GM21526 (cell line): ENCODE data around the gene MMP24OS.
"Not testable (repeated sequence)": the region's sequence is repeated elsewhere in the genome, so short reads cannot be mapped to it uniquely, and the experiment has no call there.

Experiments used
- ATAC-seq: cut with Tn5 transposase; IDR thresholded peaks from one replicate; pipeline ENCODE4 v1.9.1; 2021; ENCODE audit warnings: moderate library complexity; ENCODE audit not compliant: unreplicated experiment, low FRiP score

MMP24OS gene

DNA sequence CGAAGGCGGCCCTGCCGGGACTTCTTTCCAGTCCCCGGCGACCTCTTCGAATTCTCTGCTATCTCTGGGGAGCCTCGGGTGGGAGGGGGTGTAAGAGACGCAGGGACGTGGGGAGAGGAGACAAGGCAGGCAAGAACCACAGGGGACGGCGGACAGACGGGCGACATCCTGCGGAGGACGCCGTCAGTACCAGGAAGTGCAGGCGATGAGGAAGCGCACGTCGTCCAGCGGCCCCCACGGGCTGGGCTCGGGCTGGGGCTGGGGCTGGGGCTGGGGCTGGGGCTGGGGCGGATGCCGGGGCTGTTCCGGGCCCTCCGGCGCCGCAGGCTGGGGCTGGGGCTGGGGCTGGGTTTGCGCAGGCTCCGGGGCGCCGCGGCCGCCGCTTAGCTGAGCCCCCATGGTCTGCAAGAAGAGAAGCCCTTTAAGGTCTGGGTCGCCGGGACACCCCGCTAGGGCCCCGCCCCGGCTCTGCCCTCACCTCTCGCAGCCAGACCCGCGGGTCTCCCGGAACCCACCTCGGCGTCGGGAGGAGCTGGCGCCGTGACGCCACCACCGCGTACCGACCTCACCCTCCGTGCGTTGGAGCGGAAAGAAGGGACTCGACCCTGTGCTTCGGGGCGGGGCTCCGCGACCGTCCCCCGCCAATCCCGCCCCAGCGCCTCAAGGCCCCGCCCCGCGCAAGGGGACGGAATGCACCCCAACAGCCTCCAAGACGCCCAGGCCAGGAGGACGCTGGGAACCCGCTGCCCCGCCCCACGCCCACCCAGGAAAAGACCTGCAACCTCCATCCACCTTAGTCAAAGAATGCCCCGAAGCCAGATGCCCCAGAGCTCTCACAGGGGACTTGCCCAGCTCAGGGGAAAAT lies at the start of gene MMP24OS:
TSS of gene MMP24OS (minus strand) at position 592 of the 865 bp plus-strand sequence. CDS start at position 399, 193 bp downstream.
- ATAC-seq, result peak; percentile 68

DNA sequence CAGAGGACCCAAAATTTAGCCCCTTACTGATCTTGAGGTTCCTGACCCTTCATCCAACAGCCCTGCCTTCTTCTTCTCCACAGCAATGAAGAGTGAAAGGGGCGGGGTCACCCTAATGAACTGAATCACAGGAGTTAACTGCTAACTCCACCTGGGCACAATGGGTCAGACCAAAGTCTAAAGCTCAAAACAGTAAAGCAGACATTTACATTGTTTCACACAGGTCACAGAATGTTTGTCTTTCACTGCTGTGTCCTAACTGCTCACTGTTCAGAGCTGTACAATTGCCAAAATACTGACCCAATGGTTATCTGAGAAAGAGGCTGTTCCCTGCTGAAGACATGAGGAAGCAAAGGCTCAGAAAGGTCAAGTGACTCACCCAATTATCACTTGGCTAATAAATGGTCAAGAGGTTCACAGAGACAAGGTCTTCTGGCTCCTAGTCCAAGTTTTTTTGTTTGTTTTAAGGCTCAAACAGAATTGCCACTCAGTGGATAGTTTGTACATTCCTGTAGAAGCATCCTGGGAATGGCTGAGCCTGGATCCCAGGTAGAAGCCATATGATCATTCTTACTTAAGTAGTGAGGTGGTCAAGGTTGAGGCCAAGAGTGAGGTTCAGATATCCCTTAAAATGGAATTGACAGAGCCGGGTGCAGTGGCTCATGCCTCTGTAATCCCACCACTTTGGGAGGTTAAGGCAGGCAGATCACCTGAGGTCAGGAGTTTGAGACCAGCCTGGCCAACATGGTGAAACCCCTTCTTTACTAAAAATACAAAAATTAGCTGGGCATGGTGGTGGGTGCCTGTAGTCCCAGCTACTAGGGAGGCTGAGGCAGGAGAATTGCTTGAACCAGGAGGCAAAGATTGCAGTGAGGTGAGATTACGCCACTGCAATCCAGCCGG lies 49.4 kb upstream of the MMP24OS start:
- ATAC-seq, result no peak

DNA sequence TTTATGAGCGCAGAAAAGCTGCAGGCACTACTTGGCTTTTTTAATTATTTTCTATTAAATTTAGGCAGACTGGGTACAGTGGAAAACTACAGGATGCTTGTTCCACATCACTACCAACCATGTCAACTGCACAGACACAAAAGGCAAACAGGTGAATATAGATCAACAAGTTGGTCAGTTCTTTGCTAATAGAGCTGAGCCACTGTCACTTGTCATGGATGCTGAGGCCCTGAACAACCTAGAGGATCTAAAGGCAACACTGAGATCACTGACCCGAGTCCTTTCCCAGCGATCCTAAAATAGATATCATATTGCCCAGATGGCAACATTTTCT lies 48.8 kb upstream of the MMP24OS start:
- ATAC-seq, result no peak

DNA sequence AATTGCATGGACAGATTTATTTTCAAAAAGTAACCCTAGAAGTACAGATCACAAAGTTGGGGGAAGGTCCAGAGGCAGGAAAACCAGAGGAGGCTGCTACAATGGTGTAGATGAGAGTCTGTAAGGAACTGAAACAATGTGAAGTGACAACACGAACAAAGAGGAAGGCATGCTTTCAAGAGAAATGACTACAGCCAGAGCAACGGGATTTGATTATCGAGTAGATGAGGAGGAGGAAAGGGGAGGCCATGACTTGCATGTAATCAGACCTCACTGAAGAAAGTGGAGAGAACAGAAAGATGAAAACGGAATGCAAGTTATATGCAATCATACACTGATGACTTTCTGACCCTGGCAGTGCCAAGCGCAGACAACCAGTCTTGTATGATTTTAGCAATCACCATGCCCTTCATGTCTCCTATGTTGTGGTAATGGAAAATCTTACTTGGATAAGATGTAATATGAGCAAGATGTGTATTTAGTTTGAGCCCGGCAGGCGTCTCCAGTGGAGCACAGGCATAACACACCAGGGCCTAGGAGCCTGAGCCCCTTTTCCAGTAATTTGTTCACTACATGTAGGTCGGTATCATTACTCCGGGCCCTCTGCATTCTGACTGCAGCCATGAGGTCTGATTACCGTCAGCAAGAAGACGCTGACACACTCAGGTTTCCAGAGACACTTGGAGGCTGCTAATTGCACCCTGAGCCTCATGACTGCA lies 48.3 kb upstream of the MMP24OS start:
- ATAC-seq, result no peak

DNA sequence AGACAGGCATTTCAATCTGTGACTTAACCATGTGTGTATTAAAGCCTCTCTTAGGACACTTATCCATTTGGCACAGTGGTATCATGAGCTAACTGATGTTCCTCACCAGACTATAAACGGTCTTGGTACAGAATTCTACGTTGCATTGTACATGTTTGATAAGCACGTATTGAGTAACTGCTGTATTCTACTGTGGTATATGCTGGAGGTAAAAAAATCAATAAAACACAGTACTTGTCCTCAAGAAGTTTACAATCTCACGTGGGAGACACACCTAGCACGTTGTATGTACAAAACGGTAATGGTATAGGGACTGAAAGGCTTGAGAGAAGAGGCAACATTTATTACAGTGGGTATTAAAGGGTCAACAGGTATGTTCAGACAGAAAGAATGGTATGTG lies 47.5 kb upstream of the MMP24OS start:
- ATAC-seq, result no peak

DNA sequence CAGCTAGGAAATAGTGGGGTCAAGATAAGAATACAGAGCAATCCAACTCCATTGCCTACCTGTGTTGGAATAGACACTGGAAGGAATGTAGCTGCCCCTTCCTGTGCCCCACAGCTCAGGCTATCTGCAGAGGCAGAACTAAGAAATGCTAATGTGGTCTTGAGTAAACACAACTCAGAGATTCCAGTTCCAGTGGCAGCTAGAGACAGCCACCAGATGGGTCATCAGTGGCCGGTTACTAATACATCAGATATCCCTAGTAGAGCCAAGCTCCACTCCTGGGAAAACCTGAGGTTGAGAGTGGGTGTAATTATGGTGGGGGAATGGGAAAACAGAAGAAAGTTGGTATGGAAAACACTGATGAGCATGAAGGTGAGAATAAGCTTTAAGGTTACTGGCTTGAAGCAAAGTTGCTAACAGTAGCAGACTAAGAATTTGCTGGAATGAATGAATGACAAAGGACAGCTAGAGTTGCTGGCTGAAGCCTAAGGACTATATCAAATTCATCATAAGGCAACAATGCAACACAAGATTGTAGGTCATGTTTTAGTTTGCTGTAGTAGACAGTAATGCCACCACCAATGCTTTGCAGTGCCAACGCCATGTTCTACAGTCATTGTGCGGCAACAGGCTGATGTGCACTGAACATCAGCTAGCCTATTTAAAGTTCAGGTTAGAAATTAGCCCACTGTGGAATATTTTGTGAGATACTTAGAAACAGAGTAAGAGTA lies 42.6 kb upstream of the MMP24OS start:
- ATAC-seq, result no peak

DNA sequence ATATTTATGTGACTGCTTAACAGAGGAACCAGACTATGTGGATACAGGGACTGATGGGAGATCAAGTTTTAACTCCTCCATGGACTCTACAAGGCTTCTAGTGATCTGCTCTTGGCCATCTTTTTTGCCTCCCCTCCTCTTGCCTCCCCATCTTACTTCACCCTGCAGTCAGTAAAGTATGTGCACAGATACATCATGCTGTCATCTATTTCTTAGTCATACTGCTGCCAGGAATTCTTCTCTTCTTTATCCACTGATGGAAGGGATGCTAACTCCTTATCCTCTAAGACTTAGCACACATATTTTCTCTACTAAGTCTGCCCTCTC lies 41.9 kb upstream of the MMP24OS start:
- ATAC-seq, result no peak

DNA sequence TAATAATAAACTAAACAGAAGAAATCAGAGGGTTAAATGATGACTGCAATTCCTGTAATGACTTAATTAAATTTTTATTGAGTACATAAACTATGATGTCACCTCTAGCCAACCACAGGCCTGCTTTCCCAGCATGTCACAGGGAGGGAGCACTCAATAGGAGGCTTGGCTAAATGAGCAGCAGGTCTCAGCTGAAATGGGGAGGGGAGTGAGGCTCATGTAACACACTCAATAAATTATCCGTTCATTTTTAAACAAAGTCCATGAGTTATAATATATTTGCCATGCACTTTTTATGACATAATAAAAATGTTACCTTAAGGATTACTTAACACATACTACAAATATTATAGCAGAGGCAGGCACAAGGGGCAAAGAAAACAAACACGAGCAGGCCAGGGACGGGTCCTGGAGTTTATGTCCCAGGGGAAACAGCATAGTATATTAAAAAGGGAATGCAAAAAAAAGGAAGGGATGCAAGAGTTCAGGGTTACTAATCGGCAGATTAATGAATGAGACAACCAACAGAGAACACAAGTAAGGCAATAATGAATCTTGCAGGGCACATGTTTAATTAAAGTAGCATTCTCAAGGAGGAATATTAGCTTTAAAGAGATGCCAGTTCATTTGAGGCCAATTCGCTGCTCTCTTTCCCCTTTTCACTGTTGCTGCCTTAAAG lies 41.4 kb upstream of the MMP24OS start:
- no peak for ATAC-seq

DNA sequence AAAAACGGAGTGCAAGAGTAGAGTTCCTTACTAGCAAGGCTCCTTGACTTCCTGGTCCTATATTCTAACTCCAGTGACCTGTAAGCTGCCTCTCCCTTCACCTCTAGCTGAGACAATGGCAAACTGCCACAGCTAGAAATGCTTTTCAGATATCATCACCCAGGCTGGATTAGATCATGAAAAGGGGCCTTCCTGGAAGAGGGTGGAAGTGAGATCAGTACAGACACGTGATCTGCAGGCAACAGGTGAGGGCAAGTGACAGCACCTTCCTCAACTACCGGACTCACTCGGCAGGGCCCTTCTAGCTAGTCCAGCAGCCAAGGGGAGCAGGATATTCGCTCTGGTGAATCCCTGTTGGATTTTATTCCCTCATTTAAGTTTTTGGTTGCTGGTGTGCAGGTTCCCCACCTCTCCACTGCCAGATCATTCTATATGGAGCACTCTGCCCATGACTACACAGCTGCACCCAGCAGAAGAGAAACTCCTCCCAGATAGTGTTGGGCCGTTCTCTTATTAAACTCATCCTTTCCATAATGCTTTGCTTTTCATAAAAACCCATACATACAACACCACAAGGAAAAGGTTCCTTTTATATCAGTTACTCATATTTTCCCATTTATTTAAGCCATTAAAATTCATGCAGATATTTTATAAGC lies 40.7 kb upstream of the MMP24OS start:
- no peak for ATAC-seq

DNA sequence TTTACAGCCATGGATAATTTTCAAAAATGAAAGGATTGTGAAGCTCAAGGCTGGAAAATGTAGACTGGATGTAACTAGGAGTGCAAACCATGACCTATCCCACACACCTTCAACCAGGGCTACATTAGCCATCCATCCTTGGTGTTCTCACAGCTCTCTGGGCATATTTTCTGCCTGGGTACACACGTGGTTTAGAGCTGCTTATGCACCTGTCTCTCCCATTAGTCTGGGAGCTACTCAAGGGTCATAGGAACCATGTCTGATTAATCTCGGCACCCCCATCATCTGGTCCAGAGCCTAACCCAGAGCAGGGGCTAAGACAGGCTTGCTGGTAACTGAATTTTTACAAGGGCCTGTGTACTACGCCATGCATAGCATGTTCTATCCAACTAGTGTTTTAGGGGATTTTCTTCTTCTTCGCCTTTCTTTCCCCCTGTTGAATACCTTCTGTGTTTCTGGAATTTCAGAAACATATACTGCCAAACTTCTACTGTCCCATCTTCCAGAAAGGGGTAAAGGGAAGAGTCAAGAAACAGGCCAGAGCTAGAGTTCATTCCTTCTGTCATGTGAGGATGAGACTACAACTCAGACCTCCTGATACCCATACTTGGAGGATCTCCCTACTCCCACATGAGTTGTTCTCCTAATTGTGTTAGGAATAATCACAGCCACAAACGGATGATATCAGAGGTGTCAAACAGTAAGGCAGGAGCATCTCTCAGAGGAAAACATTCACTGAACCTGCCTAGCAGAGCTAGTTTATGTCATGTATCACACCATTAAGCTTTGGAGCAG lies 39.7 kb upstream of the MMP24OS start:
- ATAC-seq, result no peak

DNA sequence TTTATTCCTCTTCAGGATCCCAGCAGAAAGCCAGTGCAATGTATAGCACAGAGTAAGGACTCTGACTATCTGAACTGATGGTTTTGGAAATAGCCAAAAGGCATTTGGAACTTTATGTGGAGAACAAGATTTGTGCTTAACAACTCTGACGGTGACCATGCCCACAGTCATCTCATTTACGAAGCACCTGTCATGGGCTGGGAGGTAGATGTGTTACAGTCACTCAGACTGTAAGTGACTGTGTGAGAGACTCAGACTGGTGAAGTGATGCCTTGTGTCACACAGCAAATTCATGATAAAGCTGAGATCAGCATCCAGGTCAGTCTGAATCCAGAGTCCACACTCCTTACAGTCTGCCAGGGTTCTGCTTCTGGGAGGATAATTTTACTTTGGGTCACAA lies 38.2 kb upstream of the MMP24OS start:
- ATAC-seq, result no peak

DNA sequence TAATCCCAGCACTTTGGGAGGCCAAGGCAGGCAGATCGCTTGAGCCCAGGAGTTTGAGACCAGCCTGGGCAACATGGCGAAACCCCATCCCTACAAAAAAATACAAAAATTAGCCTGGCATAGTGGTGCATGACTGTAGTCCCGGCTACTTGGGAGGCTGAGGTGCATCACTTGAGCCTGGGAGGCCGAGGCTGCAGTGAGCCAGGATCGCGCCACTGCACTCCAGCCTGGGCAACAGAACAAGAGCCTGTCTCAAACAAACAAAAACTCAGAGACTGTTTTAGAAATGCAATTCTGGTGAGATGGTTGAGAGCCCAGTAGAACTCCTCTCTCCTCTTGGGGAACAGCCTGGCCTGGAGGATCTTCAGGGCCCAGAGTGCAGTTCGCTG lies 37.7 kb upstream of the MMP24OS start:
- not testable (repeated sequence) for ATAC-seq

DNA sequence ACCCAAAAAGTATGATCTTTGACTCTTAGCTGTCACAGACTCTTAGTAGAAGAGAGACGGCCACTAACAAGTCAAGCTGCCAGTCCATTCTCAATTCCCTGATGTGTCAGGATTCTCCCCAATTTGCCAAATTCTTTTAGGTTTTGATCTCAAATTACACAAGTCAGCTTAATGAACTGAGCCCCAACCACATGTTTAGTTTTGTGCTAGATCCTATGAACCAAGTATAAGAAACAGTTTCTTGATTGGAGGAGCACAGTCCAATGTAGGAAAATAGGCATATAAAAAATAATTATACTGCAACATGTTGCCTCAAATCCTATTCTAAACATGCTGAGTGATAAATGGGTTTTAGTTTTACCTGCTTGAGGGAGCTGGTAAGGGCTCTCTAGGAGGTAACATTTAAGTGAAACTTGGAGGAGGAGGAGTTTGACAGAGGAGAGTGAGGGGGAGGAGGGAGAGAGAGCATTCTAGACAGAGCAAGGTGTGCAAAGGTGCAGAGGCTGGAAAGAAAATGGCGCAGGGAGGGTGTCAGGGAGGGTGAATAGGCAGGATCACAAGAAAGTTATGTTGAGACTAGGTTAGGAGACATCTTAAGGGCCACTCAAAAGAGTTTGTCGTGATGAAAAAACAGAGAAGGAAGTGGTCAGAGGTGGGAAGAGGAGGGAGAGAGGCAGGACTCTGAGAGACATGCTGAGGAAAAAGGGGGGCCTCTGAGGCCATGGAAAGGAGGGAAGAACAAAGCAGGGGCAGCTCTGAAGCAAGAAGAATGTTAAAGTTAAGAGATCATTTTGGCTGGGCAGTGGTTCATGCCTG lies 37.1 kb upstream of the MMP24OS start:
- ATAC-seq, result no peak

DNA sequence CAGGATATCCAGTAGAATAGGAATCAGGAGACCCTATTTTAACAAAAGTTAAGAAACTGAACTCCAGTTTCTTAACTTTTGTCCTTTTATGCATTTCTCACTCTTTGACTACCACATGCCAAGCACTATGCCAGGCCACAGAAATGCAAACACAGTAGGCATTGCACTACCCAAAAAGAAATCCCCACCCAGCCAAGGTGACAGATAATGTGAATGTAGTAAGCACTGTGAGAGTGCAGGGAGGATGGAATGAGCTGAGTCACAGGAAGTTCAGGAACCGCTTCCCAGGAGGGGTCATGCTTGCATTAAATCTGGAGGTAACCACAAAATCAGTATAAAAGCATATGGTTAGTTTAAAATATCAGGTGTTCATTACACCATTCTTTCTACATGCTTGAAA lies 34.4 kb upstream of the MMP24OS start:
- ATAC-seq, result no peak

DNA sequence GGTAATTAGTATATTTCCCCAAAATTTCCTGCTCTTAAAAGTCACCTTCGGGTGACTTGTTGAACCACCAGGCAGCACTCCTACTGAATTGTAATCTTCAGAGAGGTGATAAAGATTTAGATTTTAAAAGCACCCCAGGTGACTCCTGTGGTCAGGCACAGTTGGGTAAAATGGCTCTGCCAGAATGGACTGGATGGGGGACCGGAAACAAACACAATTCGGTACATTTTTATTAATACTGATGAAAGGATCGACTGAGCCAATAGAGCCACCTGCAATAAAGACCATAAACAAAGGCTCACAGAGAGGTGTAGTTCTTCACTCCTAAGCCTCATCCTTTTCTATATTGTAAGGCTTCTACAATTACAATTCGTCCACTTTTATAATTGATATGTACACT lies 33.9 kb upstream of the MMP24OS start:
- ATAC-seq, result no peak

DNA sequence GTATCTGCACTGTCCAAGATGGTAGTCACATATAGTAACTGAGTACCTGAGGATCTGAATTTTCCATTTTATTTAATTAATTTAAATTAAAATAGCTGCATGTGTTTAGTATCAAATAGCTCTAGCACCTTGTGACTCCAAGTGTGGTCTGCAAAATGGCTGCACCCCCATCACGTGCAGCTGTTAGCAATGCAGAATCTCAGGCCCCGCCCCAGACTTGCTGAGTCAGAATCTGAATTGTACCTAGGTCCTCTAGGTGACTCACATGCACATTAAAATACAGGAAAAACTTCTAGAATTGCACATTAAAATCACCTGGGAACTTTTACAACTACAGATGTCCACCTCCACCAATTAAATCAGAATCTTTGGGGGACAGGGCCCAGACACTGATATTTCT lies 33.5 kb upstream of the MMP24OS start:
- no peak for ATAC-seq

DNA sequence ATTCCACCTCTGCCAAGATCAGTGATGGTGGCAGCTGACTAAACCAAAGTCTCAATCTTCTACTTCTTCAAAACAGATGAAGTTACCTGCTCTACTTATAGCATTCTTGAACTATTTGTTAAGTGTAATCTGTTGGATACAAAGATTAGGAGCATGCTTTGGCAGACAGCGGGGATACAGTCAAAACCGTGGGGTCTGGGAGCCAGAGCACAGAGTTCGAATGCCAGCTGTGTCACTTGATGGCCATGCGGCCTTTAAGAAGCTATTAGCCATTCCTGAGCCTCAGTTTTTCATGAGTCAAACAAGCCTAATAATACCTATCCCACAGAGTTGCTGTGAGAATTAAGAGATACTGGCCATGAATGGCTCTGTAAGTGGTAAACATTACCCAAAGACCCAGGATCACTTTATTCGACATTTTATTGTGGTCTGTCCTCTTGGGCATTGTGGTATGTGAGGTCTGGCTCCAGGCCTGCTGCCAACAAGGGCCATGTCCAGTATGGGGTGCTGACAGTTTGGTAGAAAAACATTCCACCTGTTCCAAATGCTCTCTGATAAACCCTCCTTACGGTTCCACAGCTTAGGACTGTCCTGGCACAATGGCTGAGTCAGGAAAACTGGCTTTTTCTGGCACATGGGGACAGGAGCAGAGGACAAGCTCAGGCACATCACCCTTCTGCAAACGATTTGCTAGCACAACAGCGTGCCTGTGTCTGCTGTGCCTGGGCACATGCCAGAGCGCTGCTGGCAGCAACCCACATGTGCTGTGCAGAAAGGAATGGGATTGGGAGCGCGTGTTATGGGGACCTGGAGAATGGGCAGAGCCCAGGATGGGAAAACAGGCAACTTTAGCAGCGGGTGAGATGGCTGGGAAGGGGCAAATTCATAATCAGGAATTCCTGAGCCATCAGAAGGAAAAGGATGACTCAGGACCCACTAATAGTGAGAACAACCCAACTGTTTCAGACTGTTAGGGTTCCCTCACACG lies 30.0 kb upstream of the MMP24OS start:
- no peak for ATAC-seq
